ENCODE results near the gene OR2V1. TPM values are rescaled to one million over a fixed set of nuclear protein-coding genes. Genes with fewer than 3 reads are reported as not detected.
"Not testable (repeated sequence)": the region's sequence is repeated elsewhere in the genome, so short reads cannot be mapped to it uniquely, and the experiment has no call there.

Gene OR2V1
- total and polyA plus RNA-seq, 2 of the 13 experiments (the other 11 are each of a cell fraction or from before 2014, with no cell fraction given) = not detected

GRCh38 chr5:181169459-181170236 lies 38.7 kb upstream of the OR2V1 start:
- intact Hi-C loops (cut with micrococcal nuclease; ENCODE audit: unreplicated experiment); TF ChIP-seq CREB1 (IDR thresholded peaks at IDR 0.05): not testable (repeated sequence)
- 0 out of 2 replicates have a peak, but pooled peaks have one; percentile 67 for TF ChIP-seq FOXO4 (CRISPR knock-in tag; conservative IDR thresholded peaks at IDR 0.05)
- TF ChIP-seq ETV5 (CRISPR knock-in tag; IDR thresholded peaks at IDR 0.05; ENCODE audit: borderline replicate concordance) = 0 out of 2 replicates have a peak, but pooled peaks have one; percentile 25
- TF ChIP-seq SP4 (CRISPR knock-in tag; IDR thresholded peaks at IDR 0.05) = peak; percentile 17; the same call in 1 of the 2 replicates
- TF ChIP-seq CREB1 (CRISPR knock-in tag; IDR thresholded peaks at IDR 0.05) = 0 out of 2 replicates have a peak, but pooled peaks have one; percentile 20
- TF ChIP-seq ZNF225 (CRISPR knock-in tag; IDR thresholded peaks at IDR 0.05) = peak; percentile 61; the same call in 1 of the 2 replicates
- peak; percentile 65 to 79; a peak in 3 of 4 replicates for TF ChIP-seq HMGXB4 (CRISPR knock-in tag; IDR thresholded peaks at IDR 0.05; ENCODE audit: borderline replicate concordance in 1 of 2, low read depth in 1 of 2)
- TF ChIP-seq ZNF761 (CRISPR knock-in tag; conservative IDR thresholded peaks at IDR 0.05) = 0 out of 2 replicates have a peak, but pooled peaks have one; percentile 38
- TF ChIP-seq HIVEP1 (CRISPR knock-in tag; IDR thresholded peaks at IDR 0.05) = 0 out of 2 replicates have a peak, but pooled peaks have one; percentile 47
- peak; percentile 23 for TF ChIP-seq RBM39 (IDR thresholded peaks at IDR 0.05; ENCODE audit: low read depth, low read length, poor library complexity, severe bottlenecking)
- TF ChIP-seq ZNF274 (CRISPR knock-in tag; IDR thresholded peaks at IDR 0.05) = 0 out of 2 replicates have a peak, but pooled peaks have one; percentile 52
- TF ChIP-seq, protein P1, sequence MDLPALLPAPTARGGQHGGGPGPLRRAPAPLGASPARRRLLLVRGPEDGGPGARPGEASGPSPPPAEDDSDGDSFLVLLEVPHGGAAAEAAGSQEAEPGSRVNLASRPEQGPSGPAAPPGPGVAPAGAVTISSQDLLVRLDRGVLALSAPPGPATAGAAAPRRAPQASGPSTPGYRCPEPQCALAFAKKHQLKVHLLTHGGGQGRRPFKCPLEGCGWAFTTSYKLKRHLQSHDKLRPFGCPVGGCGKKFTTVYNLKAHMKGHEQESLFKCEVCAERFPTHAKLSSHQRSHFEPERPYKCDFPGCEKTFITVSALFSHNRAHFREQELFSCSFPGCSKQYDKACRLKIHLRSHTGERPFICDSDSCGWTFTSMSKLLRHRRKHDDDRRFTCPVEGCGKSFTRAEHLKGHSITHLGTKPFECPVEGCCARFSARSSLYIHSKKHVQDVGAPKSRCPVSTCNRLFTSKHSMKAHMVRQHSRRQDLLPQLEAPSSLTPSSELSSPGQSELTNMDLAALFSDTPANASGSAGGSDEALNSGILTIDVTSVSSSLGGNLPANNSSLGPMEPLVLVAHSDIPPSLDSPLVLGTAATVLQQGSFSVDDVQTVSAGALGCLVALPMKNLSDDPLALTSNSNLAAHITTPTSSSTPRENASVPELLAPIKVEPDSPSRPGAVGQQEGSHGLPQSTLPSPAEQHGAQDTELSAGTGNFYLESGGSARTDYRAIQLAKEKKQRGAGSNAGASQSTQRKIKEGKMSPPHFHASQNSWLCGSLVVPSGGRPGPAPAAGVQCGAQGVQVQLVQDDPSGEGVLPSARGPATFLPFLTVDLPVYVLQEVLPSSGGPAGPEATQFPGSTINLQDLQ (CRISPR knock-in tag; IDR thresholded peaks at IDR 0.05) = 0 out of 2 replicates have a peak, but pooled peaks have one; percentile 56
- 0 out of 2 replicates have a peak, but pooled peaks have one; percentile 6 for TF ChIP-seq ZBTB20 (CRISPR knock-in tag; IDR thresholded peaks at IDR 0.05; ENCODE audit: borderline replicate concordance, low read depth)
- TF ChIP-seq ZFY (CRISPR knock-in tag; IDR thresholded peaks at IDR 0.05) = peak; percentile 48
- TF ChIP-seq PCBP1 (IDR thresholded peaks at IDR 0.05; ENCODE audit: borderline replicate concordance, low read depth, low read length) = peak; percentile 71; the same call in 1 of the 2 replicates
- TF ChIP-seq KDM5B (CRISPR knock-in tag; IDR thresholded peaks at IDR 0.05; ENCODE audit: borderline replicate concordance) = peak; percentile 28; the same call in 1 of the 2 replicates

More at GRCh38 chr5:181169459-181170236, 38.7 kb upstream of the OR2V1 start:
- H3K4me3 ChIP-seq (replicated peaks in 1 of 3; ENCODE audit: insufficient read depth in 1 of 3, low read depth in 2 of 3, low read length in 3 of 3) = peak overlapping the region; percentile 48 to 79 (median 57); a peak in 5 of 6 replicates
- peak overlapping the region; percentile 96 for H3K4me2 ChIP-seq (ENCODE audit: low read depth, low read length)
- H3K9me3 ChIP-seq (ENCODE audit: low read length); H4K20me1 ChIP-seq (ENCODE audit: insufficient read depth, low read length); in situ Hi-C loops (cut with HindIII; ENCODE audit: extremely low pct_ligation_motif_present, low pct_unique_long_range_greater_than_20kb); H3K79me2 ChIP-seq (ENCODE audit: insufficient read depth, low read length); H3K27ac ChIP-seq (ENCODE audit: extremely low read length, insufficient read depth, low read length); H3K36me3 ChIP-seq (replicated peaks in 1 of 2; ENCODE audit: control insufficient read depth in 1 of 2, insufficient read depth in 2 of 2, low read length in 2 of 2); CTCF ChIA-PET (ENCODE audit: low intra/inter-chr PET ratio, low total read pairs): not testable (repeated sequence)
- peak overlapping the region; percentile 69 for H2AFZ ChIP-seq (ENCODE audit: low read length)
- BruUV-seq (replicated peaks) = TSS peak; percentile 87
- peaks cover 50% of the 10 kb centered on the region for H3K4me1 ChIP-seq (ENCODE audit: insufficient read depth, low read length)
- POLR2A ChIA-PET = interaction anchor here (1.2 kb wide), 1 partner anchor 15 kb away, joined by 3 read pairs; no protein-coding TSS in a partner anchor
- ATAC-seq (peak; percentile 73), FAIRE-seq (peak; percentile 90), DNase-seq (ENCODE audit: low spot score) (peak; percentile 56)
- 4% methylated on average over 28 of the region's 50 CpGs for WGBS (ENCODE audit: low lambda C conversion rate)
- H3K9ac ChIP-seq (ENCODE audit: insufficient read depth, low read depth, low read length) = peak overlapping the region; percentile 26; the same call in 1 of the 2 replicates
- peaks cover 0 to 12% of the 10 kb centered on the region in 2 experiments; a peak in 1 of 5 replicates for H3K27me3 ChIP-seq (ENCODE audit: control insufficient read depth in 1 of 2, insufficient read depth in 2 of 2, low read length in 2 of 2)
